ENCODE data around the gene RFFL.

RFFL gene

GRCh38 chr17:35079547-35080423 lies 16.3 kb upstream of the RFFL start:
- DNase-seq = no peak

DNA sequence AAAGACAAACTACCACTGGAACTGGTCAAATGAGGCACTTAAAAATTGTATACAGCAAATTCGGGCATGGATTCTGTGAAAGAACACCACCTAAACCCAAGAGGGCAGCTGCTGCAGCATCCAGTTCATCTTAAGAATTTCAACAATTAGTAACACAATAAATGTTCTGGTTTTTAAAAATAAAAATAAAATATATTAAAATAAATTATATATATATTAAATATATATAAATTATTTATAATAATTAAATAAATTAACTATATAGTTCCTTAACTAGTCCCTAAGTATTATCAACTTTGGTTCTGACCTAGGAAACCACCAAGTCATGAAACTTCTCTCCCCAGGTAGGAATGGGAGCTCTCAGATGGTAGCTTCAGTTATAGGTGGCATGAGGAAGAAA lies 13.4 kb upstream of the RFFL start:
- no peak for DNase-seq

GRCh38 chr17:35074711-35075707 lies 11.5 kb upstream of the RFFL start:
- DNase-seq = no peak

GRCh38 chr17:35073991-35074627 lies 10.6 kb upstream of the RFFL start:
- DNase-seq = no peak

GRCh38 chr17:35073183-35073790 lies 9.8 kb upstream of the RFFL start:
- no peak for DNase-seq

- no peak for DNase-seq
These were observed 5.8 kb upstream of the RFFL start for GRCh38 chr17:35069311-35069710.

DNA sequence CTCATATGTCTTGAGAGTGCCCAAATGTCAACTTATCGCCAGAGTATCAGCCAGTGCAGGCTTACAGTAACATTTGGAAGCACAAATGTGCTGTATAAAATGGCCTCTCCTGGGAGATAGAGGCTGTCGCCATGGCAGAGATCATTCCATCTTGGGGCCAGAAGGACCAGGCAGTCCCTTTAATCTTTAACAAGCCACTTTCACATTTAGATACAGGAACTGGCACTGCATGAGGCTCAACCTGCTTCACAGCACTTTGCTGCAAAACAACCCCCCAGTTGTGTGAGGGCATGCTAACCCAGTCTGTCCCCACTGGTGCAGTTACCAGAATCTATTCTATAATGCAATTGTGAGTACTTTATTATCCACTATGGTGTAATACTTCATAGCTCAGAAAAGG lies 4.7 kb upstream of the RFFL start:
- DNase-seq = no peak

GRCh38 chr17:35065880-35066279 lies 2.4 kb upstream of the RFFL start:
- DNase-seq = no peak

- DNase-seq = no peak
These were observed 1.2 kb upstream of the RFFL start for GRCh38 chr17:35064516-35065215.

GRCh38 chr17:35062308-35062707 lies 1.2 kb downstream of the RFFL start:
- DNase-seq = no peak

- DNase-seq = no peak
These were observed 6.1 kb downstream of the RFFL start for GRCh38 chr17:35057332-35057915.

DNA sequence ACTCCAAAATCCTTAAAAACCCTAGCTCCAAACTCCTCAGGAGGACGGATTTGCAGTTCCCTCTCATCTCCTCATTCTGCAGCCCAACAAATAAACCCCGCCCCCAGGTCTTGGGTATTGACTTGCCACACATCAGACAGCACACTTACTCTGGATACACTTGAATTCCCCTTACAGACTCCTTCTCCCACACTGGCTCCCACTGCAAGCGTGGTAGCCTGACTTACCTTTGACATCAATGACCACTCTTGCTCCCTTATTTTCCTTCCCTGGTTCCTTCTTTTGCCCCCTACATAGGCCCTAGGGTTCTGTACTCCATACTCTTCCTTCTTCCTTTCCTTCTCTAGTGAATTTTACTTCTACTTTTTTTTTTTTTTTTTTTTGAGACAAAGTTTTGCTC lies 7.5 kb downstream of the RFFL start:
- no peak for DNase-seq

DNA sequence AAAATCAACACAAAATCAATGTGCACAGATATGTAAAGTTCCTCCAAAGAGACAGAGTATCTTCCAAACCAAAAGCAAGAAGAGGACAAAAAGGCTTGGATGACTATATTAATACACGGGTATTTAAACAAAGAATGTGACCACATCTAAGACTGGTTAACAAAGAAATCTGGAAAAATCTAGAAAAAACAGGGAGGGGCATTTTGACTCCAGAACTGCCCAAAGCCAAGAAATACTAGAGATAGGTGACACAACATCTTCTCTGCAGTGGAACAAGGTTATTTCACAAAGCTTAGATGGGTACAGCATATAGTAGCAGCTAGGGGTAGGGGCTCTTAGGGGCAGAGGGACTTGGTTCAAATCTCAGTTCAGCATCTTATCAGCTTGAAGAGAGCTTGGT lies 10.3 kb downstream of the RFFL start:
- DNase-seq = no peak

GRCh38 chr17:35052780-35053179 lies 10.7 kb downstream of the RFFL start:
- DNase-seq = no peak

DNA sequence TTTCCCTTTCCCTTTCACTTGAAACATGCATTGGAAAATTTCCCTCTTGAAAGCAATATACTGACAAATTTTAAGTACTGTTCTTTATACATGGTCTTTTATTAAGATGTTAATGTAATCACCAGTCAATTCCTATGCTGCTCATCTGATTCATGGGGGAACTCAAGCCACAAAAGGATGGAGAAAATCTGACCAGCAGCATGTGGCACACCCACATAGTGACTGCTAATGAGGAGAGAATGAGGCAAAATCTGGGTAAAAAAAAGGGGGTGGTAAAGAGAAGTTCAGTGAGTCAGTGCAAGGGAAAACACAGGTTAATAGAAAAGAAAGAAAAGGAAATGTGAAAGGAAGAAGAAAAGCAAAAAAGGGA lies 11.3 kb downstream of the RFFL start:
- no peak for DNase-seq

DNA sequence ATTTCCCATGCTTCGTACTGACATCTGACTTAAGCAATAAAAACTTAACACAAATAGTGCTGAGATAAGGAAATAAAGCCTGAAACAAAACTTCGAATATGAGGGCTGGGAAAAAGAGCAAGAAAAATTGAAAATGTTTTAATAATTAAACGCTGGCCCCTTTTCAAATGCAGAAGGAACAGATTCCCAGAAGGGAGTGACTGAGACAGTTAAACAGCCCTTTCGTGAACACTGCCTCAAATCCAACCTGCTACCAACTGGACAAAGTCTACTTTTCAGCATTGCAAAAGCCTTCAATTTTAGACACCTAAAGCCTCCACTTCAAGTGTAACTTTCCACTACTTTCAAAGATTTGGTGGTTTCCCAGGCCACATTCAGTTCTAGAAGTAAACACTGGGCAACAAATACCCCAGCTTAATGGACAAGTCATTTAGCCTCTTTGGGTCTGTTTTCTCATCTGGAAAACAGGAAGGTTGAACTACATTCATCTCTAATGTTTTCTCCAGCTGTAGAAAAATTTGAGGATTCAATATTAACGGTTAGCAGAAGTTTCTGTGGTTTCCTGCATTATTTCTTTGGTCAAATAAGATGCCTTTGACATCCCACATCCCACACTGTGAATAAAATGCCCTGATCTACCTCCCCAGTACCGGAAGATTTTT lies 11.8 kb downstream of the RFFL start:
- DNase-seq = no peak

GRCh38 chr17:35051183-35051578 lies 12.3 kb downstream of the RFFL start:
- no peak for DNase-seq

DNA sequence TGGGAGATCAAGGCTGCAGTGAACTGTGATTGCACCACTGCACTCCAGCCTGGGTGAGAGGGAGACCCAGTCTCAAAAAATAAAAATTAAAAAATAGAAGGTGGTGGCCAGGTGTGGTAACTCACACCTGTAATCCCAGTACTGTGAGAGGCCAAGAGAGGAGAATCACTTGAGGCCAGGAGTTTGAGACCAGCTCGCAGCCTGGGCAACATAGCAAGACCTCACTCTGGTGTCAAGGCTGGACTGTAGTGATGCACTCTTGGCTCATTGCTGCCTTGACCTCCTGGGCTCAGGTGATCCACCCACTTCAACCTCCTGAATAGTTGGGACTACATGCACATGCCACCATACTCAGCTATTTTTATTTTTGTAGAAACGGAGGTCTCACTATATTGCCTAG lies 13.3 kb downstream of the RFFL start:
- no peak for DNase-seq

GRCh38 chr17:35048685-35049379 lies 14.7 kb downstream of the RFFL start:
- no peak for DNase-seq

DNA sequence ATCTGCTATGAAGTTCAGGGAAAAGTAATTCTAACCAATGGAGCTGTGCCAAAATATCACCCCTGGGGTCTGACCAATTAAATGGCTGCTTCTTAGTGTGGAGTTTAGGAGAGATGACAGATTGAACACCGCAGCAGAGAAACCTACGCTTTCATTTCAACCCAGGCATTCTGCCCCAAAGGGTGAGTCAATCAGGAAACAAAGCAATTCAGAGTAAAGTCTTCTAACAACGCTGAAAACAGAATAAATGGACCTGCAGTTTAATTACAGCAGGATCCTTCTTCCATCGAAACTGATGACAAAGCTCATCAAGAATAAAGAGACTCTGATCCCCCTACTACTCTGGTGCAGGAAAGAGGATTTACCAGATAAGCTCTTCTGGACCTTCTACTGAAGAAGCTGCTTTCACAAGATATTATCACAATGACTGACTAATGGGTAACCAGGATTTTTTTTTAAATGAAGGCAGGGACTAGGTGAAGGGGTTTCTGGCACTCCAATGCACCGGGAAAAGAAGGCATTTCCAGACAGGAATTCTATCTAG lies 16.7 kb downstream of the RFFL start:
- DNase-seq = peak; percentile 26

Data from NCI-H446 treated with DMSO at 0.1 percent for 48 hours (cell line).